Neural cell (in vitro differentiated cells): ENCODE measurements around the gene MFRP.

Experiments used
- CTCF ChIP-seq: fragments of 450-650 bp; IDR thresholded peaks from 2 replicates; pipeline ENCODE4 v1.5.1; 2014; ENCODE audit warnings: antibody characterized with exemption, mild to moderate bottlenecking, moderate library complexity; ENCODE audit not compliant: poor library complexity, severe bottlenecking
- EP300 ChIP-seq: fragments of 450-650 bp; conservative IDR thresholded peaks from 2 replicates; pipeline ENCODE4 v1.6.1; 2014; ENCODE audit warnings: antibody characterized with exemption, mild to moderate bottlenecking, moderate library complexity; ENCODE audit not compliant: poor library complexity, severe bottlenecking
- EZH2 ChIP-seq: fragments of 200-600, 300-800 bp; shearing (Covaris generic), sonication (generic); IDR thresholded peaks from 2 replicates; pipeline ENCODE4 v1.6.1; 2014; ENCODE audit warnings: antibody characterized with exemption, low read length, borderline replicate concordance, mild to moderate bottlenecking; ENCODE audit not compliant: insufficient read depth, poor library complexity, severe bottlenecking
- MXI1 ChIP-seq: fragments of 450-650 bp; conservative IDR thresholded peaks from 2 replicates; pipeline ENCODE4 v1.6.1; 2014; ENCODE audit warnings: antibody characterized with exemption, mild to moderate bottlenecking; ENCODE audit not compliant: poor library complexity, severe bottlenecking
- POLR2AphosphoS5 ChIP-seq: IDR thresholded peaks from 2 replicates; pipeline ENCODE4 v1.6.1; 2012
- RAD21 ChIP-seq: fragments of 450-650 bp; conservative IDR thresholded peaks from 2 replicates; pipeline ENCODE4 v1.6.1; 2014; ENCODE audit warnings: antibody characterized with exemption, mild to moderate bottlenecking, moderate library complexity
- REST ChIP-seq: IDR thresholded peaks from 2 replicates; pipeline ENCODE4 v1.6.1; 2012; ENCODE audit warnings: borderline replicate concordance
- SMC3 ChIP-seq: fragments of 450-650 bp; conservative IDR thresholded peaks from 2 replicates; pipeline ENCODE4 v1.6.1; 2014; ENCODE audit warnings: antibody characterized with exemption, mild to moderate bottlenecking, moderate library complexity; ENCODE audit not compliant: poor library complexity
- TAF1 ChIP-seq: IDR thresholded peaks from 2 replicates; pipeline ENCODE4 v1.6.1; 2012; ENCODE audit warnings: low read depth

GRCh38 chr11:119323532-119324033 lies 22.9 kb downstream of the MFRP start:
- TF ChIP-seq REST (no peak), CTCF (peak; percentile 68), SMC3 (peak; percentile 58), POLR2AphosphoS5 (no peak), EZH2 (no peak), TAF1 (no peak), RAD21 (peak; percentile 64), EP300 (no peak), MXI1 (no peak)
